ENCODE data around the gene C6orf132.

- no peak for TF ChIP-seq CTCF (IDR thresholded peaks at IDR 0.05)
- TF ChIP-seq POLR2A (IDR thresholded peaks at IDR 0.05), result no peak
Observed at GRCh38 chr6:42083530-42083929, 58.9 kb downstream of the C6orf132 start.

All from adrenal gland (tissue), 5 donors.